Adrenal gland (tissue), 12 donors: Measurements from ENCODE around the gene BUD23. TPM values are rescaled to one million over a fixed set of nuclear protein-coding genes. Genes with fewer than 3 reads are reported as not detected.
A peak's percentile ranks its signal among the peaks of the same experiment; 100 is the strongest.
"Not testable (repeated sequence)": the region's sequence is repeated elsewhere in the genome, so short reads cannot be mapped to it uniquely, and the experiment has no call there.

Source experiments
- DNase-seq, 7 donors: peaks; one replicate each; pipeline ENCODE4 v3.0.0-alpha.2; 2019 to 2020
- H3K27ac ChIP-seq, 5 donors: fragments of 200-600 bp; sonication (generic) in 4 of 5; 1 replicate in 3 of 5; 2 replicates in 2 of 5; pipeline versions ENCODE4 v1.5.1 to v1.8.0; 2016 to 2020; ENCODE audit warnings: mild to moderate bottlenecking in 1 of 5
- H3K27me3 ChIP-seq: fragments of 200-600 bp; 2 replicates; pipeline ENCODE4 v1.8.0; 2021
- H3K36me3 ChIP-seq, 2 donors: fragments of 200-600 bp; replicated peaks in 1 of 2; 1 replicate in 1 of 2; 2 replicates in 1 of 2; pipeline versions ENCODE4 v1.5.1 to v1.8.0; 2018 to 2022
- H3K4me1 ChIP-seq, 2 donors: fragments of 200-600 bp; replicated peaks in 1 of 2; 1 replicate in 1 of 2; 2 replicates in 1 of 2; pipeline versions ENCODE4 v1.5.1 to v1.8.0; 2018 to 2021
- H3K4me3 ChIP-seq, 4 donors: fragments of 200-600 bp; sonication (generic) in 3 of 4; one replicate each; pipeline ENCODE4 v1.5.1; 2016 to 2018
- H3K9me3 ChIP-seq, 3 donors: fragments of 200-600 bp; sonication (generic) in 1 of 3; replicated peaks in 1 of 3; 1 replicate in 2 of 3; 2 replicates in 1 of 3; pipeline versions ENCODE4 v1.5.1 to v1.8.0; 2016 to 2021
- POLR2A ChIP-seq, 2 donors: fragments of 450-650 bp; IDR thresholded peaks; one replicate each; pipeline ENCODE4 v1.6.1; 2017; ENCODE audit warnings: antibody characterized with exemption in 2 of 2, mild to moderate bottlenecking in 2 of 2, moderate library complexity in 1 of 2
- WGBS, 4 donors: extraction: QIAGEN DNeasy Blood & Tissue Kit in 2 of 4; methylation state at CpG; one replicate each; pipeline versions ENCODE4 v1.1.5 to v1.1.7; 2013 to 2017; 5-methylcytosine and 5-hydroxymethylcytosine counted together
- intact Hi-C, 2 donors: fragments of 100-400 bp; cut with DNase I; formaldehyde crosslinking; loops; one replicate each; pipeline versions ENCODE4 v1.14.1 to v1.15.0; 2022 to 2023
- polyA plus RNA-seq, 3 donors: library from polyadenylated mRNA; stranded (reverse); fragments of 200-250 nt in 2 of 3; fragments of 350-450 nt in 1 of 3; fragmentation: Illumina TruSeq in 1 of 3; extraction: RNeasy Lipid Tissue Mini Kit (QIAGEN cat#74804) in 1 of 3; gene quantifications; one replicate each; pipeline ENCODE4 v1.2.3, GENCODE V29; 2013 to 2014
- total RNA-seq, 9 donors: library from RNA; depleted of rRNA in 4 of 9; stranded (reverse); fragments of >200 nt in 4 of 9; fragments of 120-200 nt in 1 of 9; fragmentation: NEBNext Ultra II Directional in 1 of 9; extraction: Animal tissue kit (Norgen Biotek cat#: 25700) in 1 of 9; gene quantifications; one replicate each; pipeline versions ENCODE4 v1.1.0 to v1.2.4, GENCODE V29; 2013 to 2023
- TF ChIP-seq, protein P1 (sequence below), 6 experiments: fragments of 450-650 bp in 4 of 6; fragments of 200-600 bp in 2 of 6; sonication (generic) in 1 of 6; IDR thresholded peaks; 1 replicate in 5 of 6; 2 replicates in 1 of 6; pipeline versions ENCODE4 v1.5.1 to v1.8.0; 2016 to 2021; ENCODE audit warnings: antibody characterized with exemption in 6 of 6, mild to moderate bottlenecking in 2 of 6, moderate library complexity in 1 of 6
- donor health status: healthy with polysubstance abuse.
- donor health status: Bipolar disorder and iron deficiency.
- donor health status: DM: yes; HTN: yes; CAD: no.
- donor health status: DM: no; HTN: no; CAD: no.
- donor health status: DM: no; HTN: no; CAD: no.
- donor health status: DM: yes; HTN: yes; CAD: no.

The BUD23 gene
- total and polyA plus RNA-seq, 12 donors, result 34.7 to 123 (median 64.5) TPM

DNA sequence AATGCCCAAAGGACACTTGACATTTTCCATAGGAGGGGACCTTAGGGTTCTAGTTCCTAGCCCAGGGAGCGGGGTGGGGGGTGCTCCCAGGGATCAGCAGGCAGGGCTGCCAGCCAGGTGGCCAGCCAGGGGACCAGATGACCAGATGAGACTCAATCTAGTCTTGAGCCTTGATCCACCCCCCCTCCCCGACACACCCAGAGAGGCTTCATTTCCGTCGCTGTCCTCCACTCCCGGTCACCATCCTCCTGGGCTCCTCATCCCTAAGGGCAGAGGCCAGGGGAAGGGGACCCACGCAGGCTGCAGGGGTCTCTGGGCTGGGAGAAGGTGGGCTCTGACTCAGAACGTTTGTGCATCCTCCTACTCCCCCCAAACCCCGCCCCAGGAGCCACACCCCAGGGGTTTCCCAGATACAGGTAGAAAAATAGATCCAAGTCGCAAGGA lies 35.1 kb downstream of the BUD23 start:
- WGBS, 4 donors, result 52 to 61% (median 59%) methylated on average over 4 to 9 of the region's 9 CpGs

DNA sequence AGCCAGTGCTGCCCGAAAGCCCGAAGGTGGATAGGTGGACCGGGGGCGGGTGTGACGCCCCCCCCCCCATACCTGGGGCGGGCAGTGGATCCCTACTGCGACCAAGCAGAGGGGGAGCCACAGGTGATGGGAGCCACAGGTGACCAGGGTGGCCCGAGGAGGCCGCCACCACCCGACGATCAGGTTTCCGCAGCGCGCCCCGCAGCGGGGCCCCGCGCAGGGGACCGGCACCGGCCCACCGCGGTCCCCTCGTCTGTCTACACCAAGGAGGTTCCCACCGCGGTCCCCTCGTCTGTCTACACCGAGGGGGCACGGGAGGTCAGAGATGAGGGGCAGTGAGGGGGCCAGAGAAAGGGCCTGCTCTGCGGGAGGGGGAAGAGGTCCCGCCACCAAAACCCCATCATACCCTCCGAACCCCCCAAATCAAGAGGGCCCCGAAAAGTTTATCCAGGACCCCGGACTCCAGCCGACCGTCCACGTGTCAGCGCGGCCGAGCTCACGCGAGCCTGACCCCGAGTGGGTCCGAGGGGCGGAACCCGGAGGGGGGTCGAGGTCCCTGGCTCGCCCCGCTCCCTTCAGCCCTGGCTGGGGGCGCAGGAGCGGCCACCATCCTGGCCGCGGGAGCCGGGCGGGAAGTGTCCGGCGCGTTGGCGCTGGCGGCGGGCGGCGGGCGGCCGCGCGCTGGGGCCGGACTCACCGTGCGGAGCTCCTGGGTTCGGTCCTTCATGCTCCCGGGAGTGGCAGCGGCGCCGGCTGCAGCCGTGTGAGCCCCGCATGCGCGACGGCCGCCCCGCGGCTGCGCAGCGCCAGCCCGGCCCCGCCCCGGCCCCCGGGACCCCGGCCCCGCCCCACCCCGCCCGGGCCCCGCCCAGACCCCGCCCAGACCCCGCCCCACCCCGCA lies 35.8 kb downstream of the BUD23 start, which contains the start of gene STX1A:
Gene STX1A (minus strand): TSS at position 765 of the 901 bp plus-strand sequence. CDS start 38 bp downstream, at position 727.
- WGBS, 4 donors, result 1 to 10% (median 2%) methylated on average over 8 to 94 of the region's 96 CpGs
- Histone ChIP-seq H3K4me1 (peaks cover 8 to 16% of the 10 kb centered on the region in 2 donors), H3K27me3 (no peaks in the 10 kb centered on the region), H3K36me3 (no peaks in the 10 kb centered on the region), H3K4me3 (peak within 1 kb of the TSS in 3 of 4 donors; percentile 33 to 89 (median 59)), H3K9me3 (no peaks in the 10 kb centered on the region), H3K27ac (no peak within 1 kb of the TSS)
- intact Hi-C loops, result no loop called here
- TF ChIP-seq, protein P1, sequence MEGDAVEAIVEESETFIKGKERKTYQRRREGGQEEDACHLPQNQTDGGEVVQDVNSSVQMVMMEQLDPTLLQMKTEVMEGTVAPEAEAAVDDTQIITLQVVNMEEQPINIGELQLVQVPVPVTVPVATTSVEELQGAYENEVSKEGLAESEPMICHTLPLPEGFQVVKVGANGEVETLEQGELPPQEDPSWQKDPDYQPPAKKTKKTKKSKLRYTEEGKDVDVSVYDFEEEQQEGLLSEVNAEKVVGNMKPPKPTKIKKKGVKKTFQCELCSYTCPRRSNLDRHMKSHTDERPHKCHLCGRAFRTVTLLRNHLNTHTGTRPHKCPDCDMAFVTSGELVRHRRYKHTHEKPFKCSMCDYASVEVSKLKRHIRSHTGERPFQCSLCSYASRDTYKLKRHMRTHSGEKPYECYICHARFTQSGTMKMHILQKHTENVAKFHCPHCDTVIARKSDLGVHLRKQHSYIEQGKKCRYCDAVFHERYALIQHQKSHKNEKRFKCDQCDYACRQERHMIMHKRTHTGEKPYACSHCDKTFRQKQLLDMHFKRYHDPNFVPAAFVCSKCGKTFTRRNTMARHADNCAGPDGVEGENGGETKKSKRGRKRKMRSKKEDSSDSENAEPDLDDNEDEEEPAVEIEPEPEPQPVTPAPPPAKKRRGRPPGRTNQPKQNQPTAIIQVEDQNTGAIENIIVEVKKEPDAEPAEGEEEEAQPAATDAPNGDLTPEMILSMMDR (IDR thresholded peaks at IDR 0.05), result no peak
- peak; percentile 32 to 33 for TF ChIP-seq POLR2A (IDR thresholded peaks at IDR 0.05)
- DNase-seq, result peak; percentile 56 to 80 (median 70)

More for the DNA sequence above, 35.1 kb downstream of the BUD23 start:
- H3K27ac ChIP-seq, result no peak overlapping the region
- H3K4me1 ChIP-seq, result peaks cover 8 to 16% of the 10 kb centered on the region in 2 donors
- intact Hi-C loops, result no loop called here
- TF ChIP-seq, protein P1 (IDR thresholded peaks at IDR 0.05), result no peak
- no peak for TF ChIP-seq POLR2A (IDR thresholded peaks at IDR 0.05)
- no peaks in the 10 kb centered on the region for H3K27me3 ChIP-seq
- no peaks in the 10 kb centered on the region for H3K36me3 ChIP-seq
- peak overlapping the region in 2 of 4 donors; percentile 59 to 89 for H3K4me3 ChIP-seq
- DNase-seq, result peak in 1 of 7 donors; percentile 29
- H3K9me3 ChIP-seq, result no peaks in the 10 kb centered on the region

DNA sequence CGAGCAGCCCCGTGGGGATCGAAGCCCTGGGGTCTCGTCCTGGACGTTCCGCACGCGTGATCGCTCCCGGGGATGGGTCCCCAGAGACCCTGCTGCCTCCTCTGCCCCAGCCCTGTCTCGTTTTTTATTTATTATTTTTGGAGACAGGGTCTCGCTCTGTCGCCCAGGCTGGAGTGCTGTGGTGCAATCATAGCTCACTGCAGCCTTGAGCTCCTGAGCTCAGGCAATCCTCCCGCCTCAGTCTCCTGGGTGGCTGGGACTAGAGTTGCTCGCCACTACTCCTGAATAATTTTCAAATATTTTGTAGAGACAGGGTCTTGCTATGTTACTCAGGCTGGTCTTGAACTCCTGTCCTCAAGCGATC lies 36.4 kb downstream of the BUD23 start:
- Histone ChIP-seq H3K27ac (no peak overlapping the region), H3K9me3 (no peaks in the 10 kb centered on the region), H3K27me3 (no peaks in the 10 kb centered on the region), H3K4me1 (peaks cover 8 to 16% of the 10 kb centered on the region in 2 donors), H3K4me3 (peak overlapping the region in 1 of 4 donors; percentile 89), H3K36me3 (no peaks in the 10 kb centered on the region)
- TF ChIP-seq, protein P1 (IDR thresholded peaks at IDR 0.05), result no peak
- no peak for TF ChIP-seq POLR2A (IDR thresholded peaks at IDR 0.05)
- intact Hi-C loops, result no loop called here
- WGBS, 4 donors, result 9 to 24% (median 14%) methylated on average over 6 to 16 of the region's 16 CpGs
- peak in 4 of 7 donors; percentile 44 to 66 (median 48) for DNase-seq

DNA sequence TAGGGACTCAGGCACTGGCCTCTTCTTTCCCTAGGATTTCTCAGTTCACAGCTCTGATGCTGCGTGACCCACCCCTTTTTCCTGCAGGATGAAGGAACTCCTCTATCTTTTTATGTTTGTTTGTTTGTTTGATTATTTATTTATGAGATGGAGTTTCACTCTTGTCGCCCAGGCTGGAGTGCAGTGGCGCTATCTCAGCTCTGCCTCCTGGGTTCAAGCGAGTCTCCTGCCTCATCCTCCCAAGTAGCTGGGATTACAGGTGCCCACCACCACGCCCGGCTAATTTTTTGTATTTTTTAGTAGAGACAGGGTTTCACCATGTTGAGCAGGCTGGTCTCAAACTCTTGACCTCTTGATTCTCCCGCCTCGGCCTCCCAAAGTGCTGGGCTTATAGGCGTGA lies 37.0 kb downstream of the BUD23 start:
- H3K4me1 ChIP-seq, result peaks cover 8 to 16% of the 10 kb centered on the region in 2 donors
- intact Hi-C loops, H3K4me3 ChIP-seq, DNase-seq, H3K27me3 ChIP-seq, H3K9me3 ChIP-seq, H3K27ac ChIP-seq, H3K36me3 ChIP-seq: not testable (repeated sequence)
- WGBS, 4 donors, result 93 to 98% (median 96%) methylated on average over 9 of the region's 9 CpGs
